Activated CD8-positive, alpha-beta T cell treated with anti-CD3 and anti-CD28 coated beads for 36 hours (primary cell): Measurements from ENCODE around the gene OR2V1. TPM values are rescaled to one million over a fixed set of nuclear protein-coding genes. Genes with fewer than 3 reads are reported as not detected.
A peak's percentile ranks its signal among the peaks of the same experiment; 100 is the strongest.

Source experiments
- ATAC-seq: fragments of 200-7000 bp; cut with Tn5 transposase; one replicate; pipeline ENCODE4 v1.10.0; 2021; ENCODE audit warnings: mild to moderate bottlenecking, moderate library complexity
- CTCF ChIA-PET: fragments of 350-600 bp; sonication (Branson Sonifier 250); formaldehyde crosslinking; loops from one replicate; lab custom pipeline; 2021; ENCODE audit warnings: antibody characterized with exemption; lab: Charles Lee
- POLR2A ChIA-PET: fragments of 350-600 bp; sonication (Branson Sonifier 250); formaldehyde crosslinking; loops from one replicate; lab custom pipeline; 2021; ENCODE audit warnings: antibody characterized with exemption; lab: Charles Lee
- DNase-seq: peaks from one replicate; pipeline ENCODE4 v3.0.0-alpha.2; 2020
- H3K27ac Mint-ChIP-seq: one replicate; pipeline ENCODE4 v1.8.0; 2021; ENCODE audit warnings: mild to moderate bottlenecking, mixed read lengths
- H3K27me3 Mint-ChIP-seq: one replicate; pipeline ENCODE4 v1.8.0; 2021; ENCODE audit warnings: mixed read lengths
- H3K36me3 Mint-ChIP-seq: one replicate; pipeline ENCODE4 v1.8.0; 2021; ENCODE audit warnings: low read depth, mixed read lengths
- H3K4me1 Mint-ChIP-seq: one replicate; pipeline ENCODE4 v1.8.0; 2021; ENCODE audit warnings: low read depth, mixed read lengths
- H3K4me3 Mint-ChIP-seq: one replicate; pipeline ENCODE4 v1.8.0; 2021; ENCODE audit warnings: mild to moderate bottlenecking, moderate library complexity, mixed read lengths
- H3K9me3 Mint-ChIP-seq: one replicate; pipeline ENCODE4 v1.8.0; 2021; ENCODE audit warnings: mixed read lengths
- CTCF ChIP-seq: fragments of 200-600 bp; IDR thresholded peaks from one replicate; pipeline ENCODE4 v1.8.0; 2022; ENCODE audit warnings: antibody characterized with exemption, mild to moderate bottlenecking
- intact Hi-C: fragments of 100-400 bp; cut with micrococcal nuclease; formaldehyde crosslinking; loops from one replicate; pipeline ENCODE4 v1.10.0; 2022
- total RNA-seq, 2 experiments: library from RNA; stranded (reverse); gene quantifications; one replicate each; pipeline ENCODE4 v1.2.3, GENCODE V29; 2021

Gene OR2V1
- total RNA-seq, 2 experiments from 2014 or later, result not detected

- CTCF ChIA-PET, result no interaction called here
- no peak overlapping the region for H3K27ac Mint-ChIP-seq
- ATAC-seq, result no peak
- no peaks in the 10 kb centered on the region for H3K4me1 Mint-ChIP-seq
- DNase-seq, result no peak
- no peaks in the 10 kb centered on the region for H3K9me3 Mint-ChIP-seq
- intact Hi-C loops, result no loop called here
- H3K36me3 Mint-ChIP-seq, result no peaks in the 10 kb centered on the region
- peaks cover 19% of the 10 kb centered on the region for H3K27me3 Mint-ChIP-seq
- no peak for TF ChIP-seq CTCF
- no peak overlapping the region for H3K4me3 Mint-ChIP-seq
- POLR2A ChIA-PET, result no interaction called here
Measured at GRCh38 chr5:181092428-181092827, 38.5 kb downstream of the OR2V1 start.

- peak; percentile 31 for TF ChIP-seq CTCF
- DNase-seq (peak; percentile 30), ATAC-seq (no peak)
- H3K27ac Mint-ChIP-seq, result no peak overlapping the region
- CTCF ChIA-PET, result interaction anchor here (0.9 to 1.3 kb wide), 3 partner anchors 12 to 220 kb away, joined by 3 to 6 read pairs (median 4); no protein-coding TSS in a partner anchor
- H3K36me3 Mint-ChIP-seq, result no peaks in the 10 kb centered on the region
- no peaks in the 10 kb centered on the region for H3K4me1 Mint-ChIP-seq
- POLR2A ChIA-PET, result no interaction called here
- no peaks in the 10 kb centered on the region for H3K9me3 Mint-ChIP-seq
- intact Hi-C loops, result no loop called here
- H3K27me3 Mint-ChIP-seq, result peaks cover 22% of the 10 kb centered on the region
- H3K4me3 Mint-ChIP-seq, result no peak overlapping the region
Measured at GRCh38 chr5:181088289-181088688, 42.7 kb downstream of the OR2V1 start.

GRCh38 chr5:181087309-181087708, 43.7 kb downstream of the OR2V1 start:
- ChIA-PET POLR2A (no interaction called here), CTCF (interaction anchor here (0.9 to 1.3 kb wide), 3 partner anchors 13 to 219 kb away, joined by 3 to 6 read pairs (median 4); no protein-coding TSS in a partner anchor)
- no peak overlapping the region for H3K27ac Mint-ChIP-seq
- H3K4me3 Mint-ChIP-seq, result no peak overlapping the region
- intact Hi-C loops, result no loop called here
- peaks cover 23% of the 10 kb centered on the region for H3K27me3 Mint-ChIP-seq
- H3K9me3 Mint-ChIP-seq, result no peaks in the 10 kb centered on the region
- DNase-seq (no peak), ATAC-seq (no peak)
- TF ChIP-seq CTCF, result no peak
- H3K4me1 Mint-ChIP-seq, result no peaks in the 10 kb centered on the region
- no peaks in the 10 kb centered on the region for H3K36me3 Mint-ChIP-seq

- Mint-ChIP-seq H3K4me3 (no peak overlapping the region), H3K27ac (no peak overlapping the region), H3K27me3 (peaks cover 23% of the 10 kb centered on the region), H3K9me3 (no peaks in the 10 kb centered on the region), H3K4me1 (no peaks in the 10 kb centered on the region), H3K36me3 (no peaks in the 10 kb centered on the region)
- POLR2A ChIA-PET, result no interaction called here
- DNase-seq (no peak), ATAC-seq (no peak)
- intact Hi-C loops, result no loop called here
- no peak for TF ChIP-seq CTCF
- CTCF ChIA-PET, result interaction anchor here (1.3 to 1.7 kb wide), 2 partner anchors 13 to 218 kb away, joined by 6 read pairs; no protein-coding TSS in a partner anchor
Measured at GRCh38 chr5:181086884-181087205, 44.1 kb downstream of the OR2V1 start.

- DNase-seq (no peak), ATAC-seq (no peak)
- H3K27me3 Mint-ChIP-seq, result peaks cover 25% of the 10 kb centered on the region
- no peaks in the 10 kb centered on the region for H3K9me3 Mint-ChIP-seq
- no peak overlapping the region for H3K27ac Mint-ChIP-seq
- intact Hi-C loops, result no loop called here
- TF ChIP-seq CTCF, result no peak
- ChIA-PET POLR2A (no interaction called here), CTCF (interaction anchor here (0.6 to 1.7 kb wide), 2 partner anchors 217 to 317 kb away, joined by 3 to 6 read pairs; no protein-coding TSS in a partner anchor)
- no peaks in the 10 kb centered on the region for H3K4me1 Mint-ChIP-seq
- no peaks in the 10 kb centered on the region for H3K36me3 Mint-ChIP-seq
- no peak overlapping the region for H3K4me3 Mint-ChIP-seq
Measured at GRCh38 chr5:181086026-181086883, 44.7 kb downstream of the OR2V1 start.
